Stimulated activated naive CD8-positive, alpha-beta T cell treated with anti-CD3 and anti-CD28 coated beads, Interleukin-15, Interleukin-2, amounts not matched to agents 100 ng/mL and 50 ng/mL, for 24 hours (primary cell): ENCODE results near the gene CUBN.
"Not testable (repeated sequence)": the region's sequence is repeated elsewhere in the genome, so short reads cannot be mapped to it uniquely, and the experiment has no call there.

Source experiments
- H3K27ac Mint-ChIP-seq: one replicate; pipeline ENCODE4 v1.8.0; 2021; ENCODE audit warnings: mild to moderate bottlenecking, mixed read lengths
- H3K27me3 Mint-ChIP-seq: one replicate; pipeline ENCODE4 v1.8.0; 2021; ENCODE audit warnings: mixed read lengths
- H3K36me3 Mint-ChIP-seq: one replicate; pipeline ENCODE4 v1.8.0; 2021; ENCODE audit warnings: low read depth, mixed read lengths
- H3K4me1 Mint-ChIP-seq: one replicate; pipeline ENCODE4 v1.8.0; 2021; ENCODE audit warnings: low read depth, mixed read lengths
- H3K4me3 Mint-ChIP-seq: one replicate; pipeline ENCODE4 v1.8.0; 2021; ENCODE audit warnings: mild to moderate bottlenecking, mixed read lengths
- H3K9me3 Mint-ChIP-seq: one replicate; pipeline ENCODE4 v1.8.0; 2021; ENCODE audit warnings: mixed read lengths

The CUBN gene

DNA sequence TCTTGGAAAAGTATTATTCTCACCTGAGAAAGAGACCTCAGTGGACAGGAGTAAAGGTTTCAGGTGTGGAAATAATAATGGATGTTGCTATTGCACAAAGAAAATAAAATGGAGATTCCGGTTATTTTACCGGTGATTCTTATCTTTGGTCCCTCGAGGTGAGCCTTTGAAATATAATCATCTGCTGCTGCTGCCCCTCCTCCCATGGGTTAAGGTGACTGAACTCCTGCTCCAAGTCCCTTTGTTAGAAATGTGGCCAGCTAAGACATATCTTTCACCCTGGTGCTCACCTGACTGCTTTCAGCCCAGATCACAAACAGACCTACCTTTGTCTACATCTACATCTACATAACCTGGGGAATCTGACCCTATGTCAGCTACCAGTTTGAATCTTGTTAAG lies 5.7 kb downstream of the CUBN start:
- H3K4me1 Mint-ChIP-seq, result peaks cover 5% of the 10 kb centered on the region
- no peaks in the 10 kb centered on the region for H3K27me3 Mint-ChIP-seq
- no peak overlapping the region for H3K27ac Mint-ChIP-seq
- peaks cover 10% of the 10 kb centered on the region for H3K36me3 Mint-ChIP-seq
- H3K4me3 Mint-ChIP-seq, result no peak overlapping the region
- no peaks in the 10 kb centered on the region for H3K9me3 Mint-ChIP-seq

DNA sequence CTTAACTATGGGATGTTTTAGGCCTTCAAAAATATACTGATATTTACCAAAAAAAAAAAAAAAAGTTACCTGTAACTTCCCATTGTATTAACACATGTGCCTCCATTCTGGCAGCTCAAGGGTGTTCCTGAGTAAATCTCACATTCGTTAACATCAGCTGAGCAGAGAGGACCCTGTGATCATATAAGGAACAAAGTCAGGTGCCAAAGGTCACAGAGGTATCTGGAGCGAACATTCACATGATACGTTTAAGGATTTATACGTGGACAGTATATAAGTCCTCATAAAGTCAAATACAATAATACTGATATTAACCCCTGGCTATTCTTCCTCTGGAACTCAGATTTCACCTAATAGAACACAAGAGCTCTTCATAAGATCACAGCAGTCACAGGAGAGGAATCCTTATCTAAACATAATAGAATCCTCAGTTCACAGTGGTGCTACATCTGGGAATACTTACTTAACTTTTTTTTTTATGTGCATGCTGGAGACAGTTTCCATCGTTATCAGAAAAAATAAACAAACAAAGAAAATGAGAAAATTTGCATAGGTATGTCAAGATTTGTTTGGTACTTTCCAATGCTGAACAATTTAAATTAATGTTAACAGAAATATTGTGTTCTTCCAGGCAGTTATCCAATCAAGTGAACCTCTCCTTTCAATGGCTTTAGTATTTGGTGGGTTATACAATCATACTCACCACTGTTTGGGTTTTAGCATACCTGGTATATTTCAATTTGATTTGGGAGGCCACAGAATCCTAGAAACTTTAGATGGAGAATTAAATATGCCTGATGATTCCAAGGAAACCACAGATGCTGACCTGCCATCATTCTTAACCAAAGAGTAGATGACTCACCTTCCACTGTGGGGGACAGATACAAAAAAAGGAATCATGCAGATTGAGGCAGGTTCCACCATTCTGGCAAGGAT lies 6.6 kb downstream of the CUBN start:
- no peaks in the 10 kb centered on the region for H3K27me3 Mint-ChIP-seq
- H3K4me1 Mint-ChIP-seq, result peaks cover 5% of the 10 kb centered on the region
- no peaks in the 10 kb centered on the region for H3K9me3 Mint-ChIP-seq
- H3K4me3 Mint-ChIP-seq, result no peak overlapping the region
- H3K36me3 Mint-ChIP-seq, result peaks cover 10% of the 10 kb centered on the region
- no peak overlapping the region for H3K27ac Mint-ChIP-seq

DNA sequence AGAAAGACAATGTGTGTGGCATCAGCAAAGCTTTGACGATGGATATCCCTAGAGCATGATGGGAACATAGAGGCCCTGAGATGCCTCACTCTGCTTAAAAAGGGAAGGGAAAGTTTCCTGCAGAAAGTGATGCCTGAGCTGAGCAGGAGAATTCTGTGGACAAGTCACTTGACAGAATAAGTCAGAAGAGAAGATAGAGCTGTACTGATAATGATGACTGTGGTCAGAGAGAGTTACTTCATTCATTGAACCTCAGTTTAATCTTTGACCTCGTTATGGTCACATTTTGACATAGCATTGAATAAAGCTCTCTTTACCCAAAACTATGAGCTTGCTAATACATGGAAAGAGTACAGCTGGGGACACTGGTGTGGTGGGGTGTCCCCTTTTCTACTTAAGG lies 7.6 kb downstream of the CUBN start:
- H3K36me3 Mint-ChIP-seq, result peaks cover 10% of the 10 kb centered on the region
- H3K4me3 Mint-ChIP-seq, result no peak overlapping the region
- no peaks in the 10 kb centered on the region for H3K9me3 Mint-ChIP-seq
- H3K4me1 Mint-ChIP-seq, result peaks cover 5% of the 10 kb centered on the region
- no peak overlapping the region for H3K27ac Mint-ChIP-seq
- H3K27me3 Mint-ChIP-seq, result no peaks in the 10 kb centered on the region

DNA sequence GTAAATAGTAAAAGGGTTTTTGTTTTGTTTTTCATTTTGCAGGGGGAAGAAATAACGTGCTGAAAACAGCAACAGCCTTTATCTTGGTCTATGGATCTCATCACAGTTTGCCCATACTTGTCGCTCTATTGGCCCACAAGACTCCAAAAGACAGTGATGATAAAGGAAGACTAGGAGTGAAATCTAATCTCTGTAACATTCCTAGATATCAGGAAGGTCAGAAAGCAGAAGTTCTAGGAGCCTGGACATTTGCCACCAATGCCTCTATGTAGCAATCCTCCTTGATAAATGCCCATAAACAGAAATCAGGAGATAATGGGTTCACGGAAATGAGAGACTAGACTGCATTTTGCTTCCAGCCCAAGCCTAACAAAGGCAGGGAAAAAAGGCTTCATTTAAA lies 8.9 kb downstream of the CUBN start:
- Mint-ChIP-seq H3K36me3 (peaks cover 10% of the 10 kb centered on the region), H3K27ac (no peak overlapping the region), H3K4me3 (no peak overlapping the region), H3K27me3 (no peaks in the 10 kb centered on the region), H3K9me3 (no peaks in the 10 kb centered on the region), H3K4me1 (peaks cover 5% of the 10 kb centered on the region)

DNA sequence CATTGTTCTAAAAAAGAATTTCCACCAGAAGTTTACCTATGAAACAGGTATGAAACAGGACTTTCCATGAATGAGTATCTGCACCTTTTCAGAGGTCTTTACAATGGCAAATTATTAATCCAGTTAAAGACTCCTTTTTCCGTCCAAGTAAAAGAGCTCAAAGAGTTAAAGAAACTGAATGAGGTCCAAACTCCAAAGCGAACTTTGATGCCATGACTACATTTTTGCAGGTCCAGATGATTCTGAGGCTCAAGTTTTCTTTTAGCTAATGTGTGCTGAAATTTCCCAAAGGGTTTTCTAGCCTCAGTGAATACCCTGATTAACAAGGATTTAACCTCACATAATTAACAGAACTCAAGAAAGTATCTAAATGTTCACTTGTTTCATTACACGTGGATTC lies 9.8 kb downstream of the CUBN start:
- Mint-ChIP-seq H3K27ac (no peak overlapping the region), H3K4me3 (no peak overlapping the region), H3K36me3 (peaks cover 10% of the 10 kb centered on the region), H3K4me1 (peaks cover 5% of the 10 kb centered on the region), H3K27me3 (no peaks in the 10 kb centered on the region), H3K9me3 (no peaks in the 10 kb centered on the region)

DNA sequence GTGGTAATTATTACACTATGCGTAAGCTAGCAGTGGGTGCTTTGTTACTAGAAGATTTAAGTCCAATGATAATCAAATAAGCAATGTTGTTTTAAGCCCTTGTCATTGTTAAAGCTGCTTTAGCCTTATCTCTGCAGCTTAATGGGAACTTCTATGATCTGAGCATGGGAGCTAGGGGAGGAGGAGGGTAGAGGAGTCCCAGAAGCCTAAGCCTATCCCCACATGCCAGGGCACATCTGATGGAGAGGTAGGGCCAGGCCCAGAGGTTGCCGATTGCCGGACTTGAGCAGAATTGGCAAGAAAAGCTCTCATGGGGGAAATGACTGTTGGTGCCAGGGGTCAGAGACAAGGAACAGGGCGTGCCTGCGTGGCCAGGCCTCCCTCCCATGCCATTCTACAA lies 13.4 kb downstream of the CUBN start:
- Mint-ChIP-seq H3K4me3 (no peak overlapping the region), H3K9me3 (no peaks in the 10 kb centered on the region), H3K27ac (no peak overlapping the region), H3K36me3 (peaks cover 16% of the 10 kb centered on the region), H3K27me3 (no peaks in the 10 kb centered on the region), H3K4me1 (no peaks in the 10 kb centered on the region)

DNA sequence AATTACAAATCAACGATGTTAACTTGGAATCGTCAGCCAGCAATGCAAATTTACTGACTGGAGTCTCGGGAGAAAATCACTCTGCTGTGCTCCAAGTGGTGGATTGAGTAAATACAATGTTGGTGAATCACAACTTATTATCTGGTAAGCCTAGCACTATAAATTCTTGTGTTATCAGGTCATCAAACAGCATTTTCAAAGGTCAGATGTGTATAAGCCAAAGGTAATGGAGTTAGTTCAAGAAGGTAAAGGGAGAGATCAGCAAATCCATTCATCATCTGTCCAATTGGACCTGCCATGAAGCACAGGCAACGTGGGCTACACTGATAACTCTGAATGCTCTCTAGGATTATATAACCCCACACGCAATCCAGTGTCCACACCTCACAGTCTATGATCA lies 13.9 kb downstream of the CUBN start:
- no peak overlapping the region for H3K27ac Mint-ChIP-seq
- H3K27me3 Mint-ChIP-seq, result no peaks in the 10 kb centered on the region
- H3K9me3 Mint-ChIP-seq, result no peaks in the 10 kb centered on the region
- no peaks in the 10 kb centered on the region for H3K4me1 Mint-ChIP-seq
- no peak overlapping the region for H3K4me3 Mint-ChIP-seq
- H3K36me3 Mint-ChIP-seq, result peaks cover 16% of the 10 kb centered on the region

DNA sequence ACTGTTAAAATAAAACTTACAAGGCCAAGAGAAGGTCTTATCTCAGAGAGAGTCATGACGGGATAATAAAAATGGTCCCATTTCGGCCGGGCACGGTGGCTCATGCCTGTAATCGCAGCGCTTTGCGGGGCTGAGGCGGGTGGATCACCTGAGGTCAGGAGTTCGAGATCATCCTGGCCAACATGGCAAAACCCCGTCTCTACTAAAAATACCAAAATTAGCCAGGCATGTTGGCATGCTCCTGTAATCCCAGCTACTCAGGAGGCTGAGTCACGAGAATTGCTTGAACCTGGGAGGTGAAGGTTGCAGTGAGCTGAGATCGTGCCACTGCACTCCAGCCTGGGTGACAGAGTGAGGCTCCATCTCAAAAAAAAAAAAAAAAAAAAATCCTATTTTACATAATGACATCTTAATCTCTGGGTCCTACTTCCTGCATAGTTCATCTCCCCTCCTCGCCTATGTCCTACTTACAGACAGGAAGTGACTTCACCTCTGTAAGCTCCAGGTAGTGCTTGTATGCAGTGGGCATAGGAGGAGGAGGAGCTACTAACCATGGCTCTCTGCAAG lies 14.7 kb downstream of the CUBN start:
- H3K27ac Mint-ChIP-seq, H3K9me3 Mint-ChIP-seq, H3K4me1 Mint-ChIP-seq: not testable (repeated sequence)

DNA sequence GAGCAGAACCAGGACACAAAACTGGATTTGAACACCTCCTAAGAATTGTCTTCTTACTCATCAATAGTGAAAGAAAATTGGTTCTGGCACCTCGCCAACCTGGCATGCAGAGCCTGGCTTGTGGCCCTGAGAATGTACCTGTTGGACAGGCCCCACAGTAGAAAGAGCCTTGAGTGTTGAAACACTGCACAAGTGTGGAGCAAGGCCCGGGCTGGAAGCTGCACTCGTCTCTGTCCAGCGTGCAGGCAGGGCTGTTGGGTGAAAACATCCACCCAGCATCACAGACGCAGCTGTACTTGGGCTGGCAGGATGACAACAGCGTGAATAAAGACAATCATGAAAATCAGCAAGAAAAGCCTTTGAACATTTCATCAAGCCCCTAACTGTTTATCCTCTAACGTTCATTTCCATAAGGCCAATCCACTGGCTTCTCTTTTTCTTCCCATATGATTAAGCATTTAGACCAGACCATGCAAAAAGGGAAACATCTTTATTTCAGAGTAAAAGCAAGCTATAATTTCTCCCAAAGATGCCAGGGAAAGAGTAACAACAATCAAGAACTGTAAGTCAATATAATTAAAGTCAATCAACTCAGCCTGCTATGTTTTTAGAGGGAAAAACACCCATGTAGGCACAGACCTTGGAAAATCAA lies 15.6 kb downstream of the CUBN start:
- H3K27me3 Mint-ChIP-seq, result no peaks in the 10 kb centered on the region
- H3K4me1 Mint-ChIP-seq, result peaks cover 7% of the 10 kb centered on the region
- no peak overlapping the region for H3K27ac Mint-ChIP-seq
- H3K4me3 Mint-ChIP-seq, result no peak overlapping the region
- peaks cover 12% of the 10 kb centered on the region for H3K36me3 Mint-ChIP-seq
- H3K9me3 Mint-ChIP-seq, result no peaks in the 10 kb centered on the region

More for the DNA sequence above, 14.7 kb downstream of the CUBN start:
- H3K36me3 Mint-ChIP-seq, result peaks cover 12% of the 10 kb centered on the region
- not testable (repeated sequence) for H3K27me3 Mint-ChIP-seq, H3K4me3 Mint-ChIP-seq

DNA sequence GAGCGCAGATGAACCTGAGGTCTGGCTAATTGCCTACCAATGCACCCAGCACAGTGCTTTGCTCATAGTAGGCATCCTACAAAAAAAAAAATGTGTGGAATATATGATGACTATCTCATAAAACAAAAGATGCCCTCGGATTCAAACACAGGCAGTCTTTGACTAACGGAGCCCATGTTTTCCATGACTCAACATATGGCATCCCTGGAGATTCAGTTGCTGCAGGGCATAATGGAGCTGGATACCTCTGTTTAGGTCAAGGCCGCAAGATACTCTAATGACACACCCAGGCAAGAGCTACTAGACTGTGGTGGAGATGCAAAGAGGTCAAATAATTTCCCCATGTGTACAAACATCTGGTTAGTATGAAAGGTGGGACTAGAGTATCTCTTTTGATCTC lies 16.3 kb downstream of the CUBN start:
- H3K27me3 Mint-ChIP-seq, result no peaks in the 10 kb centered on the region
- peaks cover 12% of the 10 kb centered on the region for H3K36me3 Mint-ChIP-seq
- H3K9me3 Mint-ChIP-seq, result no peaks in the 10 kb centered on the region
- no peak overlapping the region for H3K4me3 Mint-ChIP-seq
- peaks cover 8% of the 10 kb centered on the region for H3K4me1 Mint-ChIP-seq
- H3K27ac Mint-ChIP-seq, result no peak overlapping the region

DNA sequence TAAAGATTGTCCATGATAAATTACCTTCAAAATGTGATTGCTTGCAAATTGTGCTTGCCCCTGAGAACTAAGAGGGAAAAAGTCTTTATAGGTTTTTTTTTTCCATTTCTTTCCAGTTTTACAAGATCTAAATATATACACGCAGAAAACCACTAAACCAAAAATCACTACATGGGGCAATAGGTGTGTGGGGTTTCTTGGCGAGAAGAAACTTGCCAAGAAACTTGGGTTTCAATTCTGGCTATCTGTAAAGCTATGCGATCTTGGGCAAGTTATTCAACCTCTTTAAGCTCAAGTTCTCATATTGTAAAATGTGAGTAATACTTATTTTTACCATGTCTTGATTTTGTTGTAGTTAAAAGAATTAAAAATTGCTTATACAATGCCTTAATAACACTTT lies 17.0 kb downstream of the CUBN start:
- H3K27me3 Mint-ChIP-seq, result no peaks in the 10 kb centered on the region
- H3K4me1 Mint-ChIP-seq, result peaks cover 8% of the 10 kb centered on the region
- no peak overlapping the region for H3K27ac Mint-ChIP-seq
- H3K9me3 Mint-ChIP-seq, result no peaks in the 10 kb centered on the region
- peaks cover 12% of the 10 kb centered on the region for H3K36me3 Mint-ChIP-seq
- no peak overlapping the region for H3K4me3 Mint-ChIP-seq

DNA sequence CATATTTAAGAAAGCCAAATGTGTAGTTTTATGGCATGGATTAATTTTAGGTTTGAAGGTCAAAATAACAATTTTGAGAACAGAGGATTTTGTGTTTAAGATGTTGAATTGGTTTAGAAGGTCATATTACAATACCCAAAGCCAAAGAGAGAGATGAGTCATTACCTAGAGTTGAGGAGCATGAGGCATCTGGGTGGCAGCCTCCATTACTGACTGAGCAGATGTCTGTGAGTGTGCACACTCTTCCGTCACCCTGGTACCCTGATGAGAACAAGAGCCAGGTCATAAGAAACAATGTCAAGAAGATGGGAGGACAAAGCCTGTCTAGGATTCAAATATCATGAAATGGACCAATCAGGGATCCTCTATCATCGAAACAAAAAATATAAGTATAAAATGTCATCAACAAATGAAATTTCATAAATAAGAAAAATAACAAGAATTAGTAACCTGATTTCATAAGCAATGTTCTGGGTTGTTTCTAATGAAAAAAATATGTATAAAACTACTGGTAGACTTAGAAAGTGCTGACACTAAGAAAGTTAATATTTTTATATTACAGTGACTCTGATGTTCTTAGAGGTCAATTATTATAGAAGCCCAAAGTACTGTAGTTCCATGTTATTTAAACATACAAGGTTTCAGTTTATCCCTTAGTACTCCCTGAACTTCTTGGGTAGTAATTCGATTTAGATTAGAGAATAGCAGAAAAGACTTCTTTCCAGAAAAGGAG lies 20.0 kb downstream of the CUBN start:
- Mint-ChIP-seq H3K4me1 (peaks cover 8% of the 10 kb centered on the region), H3K27me3 (no peaks in the 10 kb centered on the region), H3K27ac (no peak overlapping the region), H3K9me3 (no peaks in the 10 kb centered on the region), H3K4me3 (no peak overlapping the region), H3K36me3 (peaks cover 13% of the 10 kb centered on the region)

DNA sequence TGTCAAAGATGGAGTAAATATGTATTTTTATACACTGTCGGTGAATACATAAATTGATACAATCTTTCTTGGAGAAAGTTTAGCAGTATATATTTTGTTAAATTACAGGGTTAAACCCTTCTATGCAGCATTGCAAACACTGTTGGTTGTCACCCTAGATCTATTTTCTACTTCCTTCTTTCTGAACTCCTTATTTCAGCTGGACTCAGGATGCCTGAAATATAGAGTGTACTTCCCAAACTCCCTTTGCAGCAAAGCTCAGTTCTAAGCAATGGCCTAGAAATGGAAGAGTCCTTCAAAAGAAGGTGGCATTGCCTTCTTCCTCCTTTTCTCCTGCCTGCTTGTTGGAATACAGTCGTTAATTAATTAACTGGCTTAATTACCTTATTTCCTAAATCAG lies 20.6 kb downstream of the CUBN start:
- no peaks in the 10 kb centered on the region for H3K9me3 Mint-ChIP-seq
- peaks cover 7% of the 10 kb centered on the region for H3K36me3 Mint-ChIP-seq
- peaks cover 8% of the 10 kb centered on the region for H3K4me1 Mint-ChIP-seq
- no peaks in the 10 kb centered on the region for H3K27me3 Mint-ChIP-seq
- no peak overlapping the region for H3K27ac Mint-ChIP-seq
- no peak overlapping the region for H3K4me3 Mint-ChIP-seq

DNA sequence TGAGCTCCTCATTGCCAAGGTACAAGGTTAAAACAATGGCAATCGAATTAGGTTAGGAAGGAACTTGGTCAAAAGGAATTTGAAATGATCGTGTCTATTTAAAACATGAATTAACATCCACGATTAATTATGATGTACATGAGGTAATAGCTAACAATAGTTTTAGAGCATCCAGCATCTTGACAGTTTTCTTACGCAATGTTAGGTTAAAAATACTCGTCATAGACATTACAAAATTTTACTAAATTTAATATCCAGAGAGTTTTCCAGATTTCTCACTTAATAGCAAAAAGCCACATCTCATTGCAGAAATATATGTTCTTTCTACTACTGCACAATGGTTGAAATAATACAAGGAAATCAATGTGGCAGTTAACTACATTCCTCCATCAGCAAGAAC lies 22.6 kb downstream of the CUBN start:
- peaks cover 3% of the 10 kb centered on the region for H3K36me3 Mint-ChIP-seq
- H3K27me3 Mint-ChIP-seq, result no peaks in the 10 kb centered on the region
- H3K4me3 Mint-ChIP-seq, result no peak overlapping the region
- H3K27ac Mint-ChIP-seq, result no peak overlapping the region
- peaks cover 8% of the 10 kb centered on the region for H3K4me1 Mint-ChIP-seq
- H3K9me3 Mint-ChIP-seq, result no peaks in the 10 kb centered on the region

DNA sequence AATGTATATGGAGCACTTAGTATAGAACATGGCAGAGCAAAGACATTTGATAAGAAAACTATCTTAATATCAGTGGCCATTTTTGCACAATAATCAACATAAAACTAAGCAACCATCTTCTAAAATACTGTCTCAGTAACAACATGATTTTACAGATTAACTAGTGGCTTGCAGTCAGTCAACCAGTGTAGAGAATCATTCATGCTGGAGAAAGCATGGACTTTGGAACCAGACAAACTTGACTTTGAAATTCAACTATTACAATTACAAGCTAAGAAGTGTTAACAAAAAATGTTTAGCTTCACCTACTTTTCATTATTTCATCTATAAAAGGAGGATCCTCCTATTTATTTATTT lies 27.7 kb downstream of the CUBN start:
- no peak overlapping the region for H3K27ac Mint-ChIP-seq
- H3K27me3 Mint-ChIP-seq, result no peaks in the 10 kb centered on the region
- H3K4me1 Mint-ChIP-seq, result peaks cover 2% of the 10 kb centered on the region
- no peak overlapping the region for H3K4me3 Mint-ChIP-seq
- peaks cover 8% of the 10 kb centered on the region for H3K36me3 Mint-ChIP-seq
- H3K9me3 Mint-ChIP-seq, result no peaks in the 10 kb centered on the region
